HG03460 (cell line): ENCODE measurements around the gene RNASE4.
"Not testable (repeated sequence)": the region's sequence is repeated elsewhere in the genome, so short reads cannot be mapped to it uniquely, and the experiment has no call there.

Experiments used
- ATAC-seq: cut with Tn5 transposase; IDR thresholded peaks from one replicate; pipeline ENCODE4 v1.9.1; 2021; ENCODE audit not compliant: unreplicated experiment

RNASE4 gene

DNA sequence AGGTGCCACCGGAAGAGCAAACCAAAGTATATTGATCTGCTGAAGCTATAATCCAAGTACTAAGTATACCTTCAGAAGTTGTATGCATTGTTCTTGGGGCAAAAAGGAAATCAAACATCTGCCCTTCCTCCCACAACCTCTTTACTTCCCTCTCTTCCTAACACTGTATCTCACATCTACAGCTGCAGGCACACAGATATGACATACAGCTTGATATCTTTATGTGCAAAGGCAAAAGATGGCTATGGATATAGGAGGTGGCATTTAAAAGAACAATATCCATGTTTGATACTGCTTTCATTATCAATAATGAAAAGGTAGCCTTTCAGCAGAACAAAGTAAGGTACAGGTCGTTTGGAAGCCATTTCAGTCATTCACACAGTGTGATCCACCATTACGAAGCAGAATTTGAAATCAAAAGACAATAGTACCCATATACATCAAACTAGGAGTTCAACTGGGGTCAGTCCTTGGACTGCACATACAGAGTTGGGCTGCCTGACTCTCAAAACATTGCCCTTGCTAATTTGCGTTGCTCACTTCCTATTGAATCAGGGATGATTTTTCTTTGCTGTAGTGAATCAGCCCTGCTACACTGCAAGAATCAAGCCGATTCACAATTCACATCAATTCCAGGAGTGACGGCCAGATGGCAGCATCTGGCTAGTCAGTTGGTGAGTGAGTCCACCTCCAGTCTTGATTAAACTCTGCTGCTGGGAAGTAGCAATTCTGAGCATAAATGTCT lies 13.1 kb downstream of the RNASE4 start:
- ATAC-seq, result no peak

DNA sequence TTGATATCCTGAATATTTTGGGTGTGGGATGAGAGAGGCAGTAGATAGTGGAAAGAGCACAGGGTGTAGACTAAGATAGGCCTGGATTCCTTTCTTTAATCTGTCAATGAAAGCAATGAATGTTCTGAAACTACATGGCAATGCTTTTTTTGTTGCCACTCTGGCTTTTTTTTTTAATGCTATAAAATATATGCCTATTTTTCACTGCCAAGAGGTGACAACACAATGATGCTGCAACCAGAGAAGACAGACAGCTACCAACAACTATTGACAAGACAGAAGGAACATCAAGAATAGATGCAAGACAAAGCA lies 13.6 kb downstream of the RNASE4 start:
- ATAC-seq, result no peak

DNA sequence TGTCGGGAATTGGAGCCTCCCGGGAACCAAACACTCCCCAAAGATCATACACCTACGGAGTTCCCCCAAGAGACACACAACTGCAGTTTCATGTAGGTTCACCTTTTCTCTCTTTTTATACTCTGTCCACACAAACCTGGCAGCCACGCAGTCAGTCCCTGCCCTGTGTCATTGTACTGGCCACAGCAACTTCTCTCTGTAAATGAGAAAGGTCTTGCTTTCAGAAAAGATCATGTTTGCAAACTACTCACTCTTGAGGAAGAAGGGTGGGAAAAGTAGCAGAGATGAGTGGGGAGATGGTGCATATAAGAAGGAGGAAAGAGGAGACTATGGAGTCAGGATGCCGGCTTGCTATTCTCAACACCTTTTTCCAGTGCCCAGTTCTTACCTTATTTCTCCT lies 14.6 kb downstream of the RNASE4 start:
- no peak for ATAC-seq

DNA sequence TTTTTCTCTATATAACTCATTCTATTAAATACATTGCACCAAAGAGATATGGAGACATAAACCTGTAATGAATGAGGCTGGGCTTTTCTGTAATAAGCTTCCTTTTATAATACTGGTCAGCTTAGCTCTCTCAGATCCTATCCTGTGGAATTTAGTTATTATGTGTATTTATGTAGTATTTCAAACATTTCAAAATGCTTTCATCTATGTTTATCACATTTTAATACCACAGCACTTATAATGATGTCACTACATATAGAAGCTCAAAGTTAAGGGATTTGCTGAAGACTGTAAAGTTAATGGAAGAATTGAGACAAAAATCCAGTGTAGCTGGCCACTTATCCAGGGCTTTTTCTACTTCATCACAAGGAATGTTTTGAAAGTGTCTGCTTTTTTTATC lies 15.6 kb downstream of the RNASE4 start:
- no peak for ATAC-seq

DNA sequence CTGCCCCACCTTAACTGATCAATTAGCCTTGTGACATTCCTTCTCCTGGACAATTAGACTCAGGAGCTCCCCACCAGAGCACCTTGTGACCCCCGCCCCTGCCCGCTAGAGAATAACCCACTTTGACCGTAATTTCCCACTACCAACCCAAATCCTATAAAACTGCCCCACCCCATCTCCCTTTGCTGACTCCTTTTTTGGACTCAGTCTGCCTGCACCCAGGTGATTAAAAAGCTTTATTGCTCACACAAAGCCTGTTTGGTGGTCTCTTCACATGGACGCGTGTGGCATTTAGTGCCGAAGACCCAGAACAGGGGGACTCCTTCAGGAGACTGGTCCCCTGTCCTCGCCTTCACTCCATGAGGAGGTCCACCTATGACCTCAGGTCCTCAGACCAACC lies 16.6 kb downstream of the RNASE4 start:
- not testable (repeated sequence) for ATAC-seq

DNA sequence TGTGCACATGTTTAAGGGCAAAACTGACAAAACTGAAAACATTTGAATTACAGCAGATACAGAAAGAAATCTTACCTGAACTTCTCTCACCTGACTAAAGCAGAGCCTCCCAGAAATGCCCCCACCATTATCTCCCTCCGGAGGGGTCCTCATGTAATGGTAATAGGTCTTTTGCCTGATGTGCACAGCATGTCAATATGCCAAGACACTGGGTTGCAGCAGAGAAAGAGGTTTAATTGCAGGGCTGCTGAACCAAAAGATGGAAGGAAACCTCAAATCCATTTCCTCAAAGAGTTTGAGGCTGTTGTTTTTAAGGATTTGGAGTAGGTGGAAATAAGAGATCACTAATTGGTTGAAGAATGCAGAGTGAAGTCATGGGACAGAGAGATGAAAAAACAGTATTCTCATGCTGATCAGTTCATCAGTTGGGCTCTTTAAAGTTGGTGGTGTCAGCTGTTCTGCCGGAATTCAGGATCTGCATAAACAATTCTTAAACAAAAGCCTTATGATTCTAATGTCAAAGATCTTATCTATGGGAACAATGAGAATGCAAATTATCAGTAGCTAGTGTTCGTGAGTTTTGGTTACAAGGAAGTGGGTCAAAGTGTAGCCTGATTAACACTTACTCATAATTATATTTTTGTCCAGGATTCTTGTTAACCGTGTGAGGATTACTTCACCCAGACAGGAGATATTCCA lies 22.4 kb downstream of the RNASE4 start:
- no peak for ATAC-seq

DNA sequence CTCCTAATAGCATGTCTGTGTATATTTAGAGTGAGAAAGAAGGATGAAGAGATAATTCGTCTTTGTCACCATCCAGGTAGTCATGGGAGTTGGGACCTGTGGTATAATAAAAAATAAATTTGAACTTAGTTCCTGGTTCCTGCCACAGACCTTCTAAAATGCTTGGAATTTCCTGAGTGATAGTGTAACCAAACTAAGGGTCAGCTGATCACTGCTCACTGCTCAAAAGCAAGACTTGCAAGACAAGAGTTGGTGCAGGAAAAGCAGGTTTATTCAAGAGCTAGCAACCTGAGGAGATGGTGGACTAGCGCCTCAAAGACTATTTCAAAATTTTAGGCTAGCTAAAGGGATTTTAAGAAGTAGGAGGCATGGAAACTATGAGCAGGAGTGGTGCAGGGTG lies 23.3 kb downstream of the RNASE4 start:
- no peak for ATAC-seq

DNA sequence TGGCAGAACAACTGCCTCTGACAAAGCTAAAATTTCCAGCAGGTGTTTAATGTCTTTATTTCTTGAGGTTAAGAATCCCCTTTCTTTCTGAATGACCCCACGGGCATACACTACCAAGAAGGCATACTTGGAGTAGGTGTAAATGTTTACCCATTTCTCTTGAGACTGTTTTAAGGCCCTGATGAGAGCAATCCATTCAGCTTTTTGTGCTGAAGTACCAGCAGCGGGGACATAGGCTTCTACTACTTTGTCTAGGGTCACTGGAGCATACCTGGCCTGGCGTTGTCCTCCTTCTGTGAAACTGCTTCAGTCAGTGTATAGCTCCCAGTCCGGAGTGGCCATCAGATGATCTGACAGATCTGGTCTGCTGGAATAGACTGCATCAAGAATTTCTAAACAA lies 26.9 kb downstream of the RNASE4 start:
- ATAC-seq, result no peak

DNA sequence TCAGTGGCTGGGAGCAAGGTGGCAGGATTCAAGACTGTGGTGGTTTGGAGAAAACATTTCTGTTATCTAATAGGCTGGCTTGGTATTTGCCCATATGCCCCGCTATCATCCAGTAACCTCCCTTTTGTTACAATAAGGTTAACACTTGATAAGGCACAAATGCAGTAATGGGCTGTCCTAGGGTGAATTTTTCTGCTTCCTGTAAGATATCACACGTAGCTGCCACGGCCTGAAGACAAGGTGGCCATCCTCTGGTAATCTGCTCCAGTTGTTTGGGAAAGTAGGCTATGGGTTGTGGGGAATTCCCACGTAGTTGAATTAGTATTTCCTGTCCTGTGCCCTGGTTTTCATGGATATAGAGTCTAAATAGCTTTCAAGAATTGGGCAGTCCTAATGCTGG lies 27.3 kb downstream of the RNASE4 start:
- ATAC-seq, result no peak

DNA sequence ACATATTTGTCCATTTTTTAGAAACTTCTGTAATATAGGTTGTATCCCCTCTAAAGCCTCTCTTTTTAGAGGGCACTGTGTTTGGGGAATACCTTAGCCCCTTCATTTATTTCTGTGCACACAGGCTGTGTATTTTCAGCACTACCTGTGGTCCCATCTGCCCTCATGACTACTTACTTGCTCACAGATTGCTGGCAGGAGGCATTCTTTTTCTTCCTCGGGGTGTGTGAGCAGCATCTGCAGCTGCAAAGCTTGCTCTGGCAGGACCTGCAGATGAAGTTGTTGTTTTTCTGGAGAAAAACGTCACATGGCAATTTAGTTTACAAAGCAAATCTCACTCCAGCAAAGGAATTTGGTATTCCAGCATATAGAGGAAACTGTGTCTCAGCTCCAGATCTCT lies 28.5 kb downstream of the RNASE4 start:
- ATAC-seq, result no peak

DNA sequence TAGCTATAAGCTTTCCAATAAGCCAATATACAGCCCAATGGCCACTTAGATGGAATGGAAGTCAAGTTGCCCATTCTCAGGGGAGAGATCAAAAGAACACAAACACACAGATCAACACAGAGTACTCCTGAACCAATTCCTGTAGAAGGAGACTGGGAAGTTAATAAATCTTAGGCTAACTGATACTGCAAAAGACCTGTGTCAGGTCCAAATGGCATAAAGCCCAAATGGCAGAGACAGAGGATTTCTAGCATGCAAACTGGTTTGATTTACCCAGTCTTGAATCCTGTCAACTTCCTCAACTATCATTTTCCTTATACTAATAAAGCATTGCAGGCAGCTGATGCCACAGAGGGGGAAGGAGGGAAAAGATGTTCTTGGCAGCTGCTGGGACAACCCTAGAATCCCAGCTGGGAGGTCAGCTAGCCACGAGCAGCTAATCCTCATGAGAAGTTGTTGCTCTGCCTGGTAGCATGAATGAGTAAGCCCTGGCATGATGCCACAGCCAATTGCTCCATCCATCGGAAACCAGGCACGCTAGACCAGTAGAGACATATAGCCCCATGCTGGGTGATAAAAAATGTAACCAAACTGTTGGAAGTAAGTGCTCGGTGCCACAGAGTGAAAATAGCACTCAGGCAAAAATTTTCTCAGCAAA lies 30.4 kb downstream of the RNASE4 start:
- ATAC-seq, result no peak

DNA sequence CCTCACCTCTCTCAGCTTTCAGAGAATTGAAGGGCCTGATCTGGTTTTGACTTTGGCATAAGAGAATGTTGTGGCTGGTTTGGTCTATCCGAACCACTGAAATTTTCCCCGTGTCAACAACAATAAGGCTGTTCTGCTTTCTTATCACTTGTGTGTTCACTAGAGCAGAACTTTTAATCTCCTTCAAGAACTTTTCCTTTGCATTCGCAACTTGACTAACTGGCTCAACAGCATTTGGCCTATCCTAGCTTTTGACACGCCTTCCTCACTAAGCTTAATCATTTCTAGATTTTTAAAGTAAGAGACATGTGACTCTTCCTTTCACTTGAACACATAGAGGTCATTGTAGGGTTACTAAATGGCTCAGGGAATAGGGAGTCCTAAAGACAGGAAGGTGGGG lies 35.4 kb downstream of the RNASE4 start:
- ATAC-seq, result no peak

DNA sequence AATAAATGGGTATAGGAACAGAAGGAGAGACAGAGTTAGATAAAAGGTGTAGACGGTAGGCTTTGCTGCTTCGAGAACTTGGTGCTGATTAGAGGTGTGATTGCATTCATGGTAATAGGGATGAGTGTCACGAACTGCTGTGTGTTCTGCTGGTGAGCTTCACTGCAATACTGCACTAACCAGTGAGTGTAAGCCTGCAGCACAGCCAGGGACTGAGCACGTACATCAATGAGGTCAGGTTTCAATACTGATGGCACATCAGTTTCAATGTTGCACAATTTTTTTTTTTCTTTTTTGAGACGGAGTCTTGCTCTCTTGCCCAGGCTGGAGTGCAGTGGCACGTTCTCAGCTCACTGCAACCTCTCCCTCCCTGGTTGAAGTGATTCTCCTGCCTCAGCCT lies 36.4 kb downstream of the RNASE4 start:
- ATAC-seq, result no peak

DNA sequence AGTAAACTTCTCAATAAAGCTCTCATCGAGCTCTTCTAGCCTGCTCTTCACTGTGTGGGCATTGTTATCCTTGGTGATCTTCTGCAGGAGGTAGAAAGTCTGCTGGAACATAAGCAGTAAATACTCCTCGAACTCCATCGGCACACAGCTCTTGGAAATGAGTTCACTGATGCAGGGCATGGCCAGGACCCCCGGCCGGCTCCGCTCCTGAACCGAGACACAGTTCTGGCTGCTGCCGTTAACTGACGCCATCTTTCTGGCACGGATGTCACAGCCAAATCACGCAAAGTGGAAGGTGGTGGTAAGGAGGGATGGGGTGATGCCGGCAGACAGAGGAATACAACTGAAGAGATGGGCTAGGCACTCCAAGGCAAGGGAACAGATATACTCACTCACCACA lies 37.7 kb downstream of the RNASE4 start:
- no peak for ATAC-seq

DNA sequence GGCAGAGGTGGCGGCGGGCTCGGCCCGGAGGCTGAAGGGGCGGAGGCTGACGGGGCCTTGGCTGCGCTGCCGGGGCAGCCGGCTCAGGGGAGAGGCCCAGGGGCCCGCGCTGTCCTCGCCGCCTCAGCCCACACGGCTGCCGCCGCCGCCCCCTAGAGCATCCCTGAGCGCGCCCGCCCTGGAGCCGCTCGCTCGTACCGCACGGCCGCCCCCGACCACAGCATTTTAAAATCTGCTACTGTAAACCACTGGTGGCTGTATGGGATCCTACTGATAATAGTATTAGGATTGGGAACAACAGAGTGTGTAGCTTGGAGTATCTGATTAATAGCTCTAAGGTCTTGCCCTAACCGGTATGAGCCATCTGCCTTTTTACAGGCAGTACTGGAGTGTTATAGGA lies 39.1 kb downstream of the RNASE4 start:
- no peak for ATAC-seq

DNA sequence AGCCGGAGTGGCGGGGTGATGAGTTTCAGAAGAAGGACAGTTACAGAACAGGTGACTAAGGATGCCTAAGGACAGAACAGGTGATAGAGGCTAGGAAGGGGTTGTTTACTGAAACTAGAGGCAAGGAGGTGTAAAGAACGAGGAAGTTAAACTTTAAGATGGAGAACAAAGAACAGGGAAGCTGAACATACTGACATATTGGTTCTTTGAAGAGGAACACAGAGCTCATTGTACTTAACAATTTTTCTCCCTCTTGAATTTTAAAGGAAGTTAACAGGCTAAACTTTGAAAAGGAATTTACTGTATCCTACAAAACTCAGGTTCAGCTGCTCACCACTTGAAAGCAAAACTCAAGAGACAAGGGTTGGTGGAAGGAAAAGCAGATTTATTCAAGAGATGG lies 41.8 kb downstream of the RNASE4 start:
- ATAC-seq, result not testable (repeated sequence)

DNA sequence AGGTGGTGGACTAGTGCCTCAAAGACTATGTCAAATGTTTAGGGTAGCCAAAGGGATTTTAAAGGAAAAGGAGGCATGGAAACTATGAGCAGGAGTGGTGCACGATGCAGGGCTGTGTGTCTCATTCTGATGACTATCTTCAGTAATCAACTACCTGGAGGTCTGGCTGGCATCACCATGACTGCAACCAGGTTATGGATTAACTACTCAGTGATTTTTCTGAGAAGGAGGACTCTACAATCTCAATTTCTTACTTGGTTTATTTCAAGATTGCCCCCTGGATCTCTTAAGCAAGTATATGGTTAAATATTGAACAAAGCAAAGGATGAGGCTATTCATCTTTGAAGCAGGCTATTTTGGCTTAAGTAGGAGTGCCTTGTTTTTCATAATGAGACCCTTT lies 42.2 kb downstream of the RNASE4 start:
- no peak for ATAC-seq

DNA sequence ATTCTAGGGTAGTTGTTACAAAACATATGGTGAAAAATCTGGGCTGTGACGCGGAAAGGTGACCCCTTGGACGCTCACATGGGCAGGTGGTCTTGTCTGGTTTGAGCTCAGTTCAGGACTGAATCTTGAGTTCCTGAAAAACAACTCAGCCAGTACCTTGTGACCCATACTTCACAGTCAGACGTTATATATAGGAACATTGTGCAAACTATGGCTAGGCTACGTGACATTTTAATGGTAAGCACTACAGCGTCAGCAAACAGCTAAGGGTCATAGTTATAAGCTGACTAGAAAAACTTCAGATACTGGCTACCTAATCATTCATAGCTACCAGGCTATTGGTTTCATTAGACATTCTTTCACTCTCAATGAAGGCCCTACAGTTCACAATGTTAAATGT lies 46.5 kb downstream of the RNASE4 start:
- ATAC-seq, result no peak

DNA sequence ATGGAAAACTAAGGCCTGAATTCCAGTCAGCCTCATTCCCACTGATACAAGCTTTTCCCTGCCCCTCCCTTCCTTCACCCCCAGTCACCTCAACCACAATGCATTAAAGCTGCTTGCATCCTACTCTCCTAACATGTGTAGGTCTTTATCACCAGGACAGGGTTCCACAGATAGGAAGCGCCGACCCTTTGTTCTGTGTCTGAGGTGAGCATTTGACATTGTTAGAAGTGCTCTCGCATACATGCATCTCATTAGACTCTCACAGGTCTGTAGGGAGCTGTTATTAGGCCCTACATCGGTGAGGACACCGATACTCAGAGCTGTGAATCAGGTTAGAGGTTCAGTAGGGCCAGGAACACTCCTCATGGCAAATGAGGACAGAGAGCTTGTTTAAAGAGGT lies 48.1 kb downstream of the RNASE4 start:
- ATAC-seq, result no peak

DNA sequence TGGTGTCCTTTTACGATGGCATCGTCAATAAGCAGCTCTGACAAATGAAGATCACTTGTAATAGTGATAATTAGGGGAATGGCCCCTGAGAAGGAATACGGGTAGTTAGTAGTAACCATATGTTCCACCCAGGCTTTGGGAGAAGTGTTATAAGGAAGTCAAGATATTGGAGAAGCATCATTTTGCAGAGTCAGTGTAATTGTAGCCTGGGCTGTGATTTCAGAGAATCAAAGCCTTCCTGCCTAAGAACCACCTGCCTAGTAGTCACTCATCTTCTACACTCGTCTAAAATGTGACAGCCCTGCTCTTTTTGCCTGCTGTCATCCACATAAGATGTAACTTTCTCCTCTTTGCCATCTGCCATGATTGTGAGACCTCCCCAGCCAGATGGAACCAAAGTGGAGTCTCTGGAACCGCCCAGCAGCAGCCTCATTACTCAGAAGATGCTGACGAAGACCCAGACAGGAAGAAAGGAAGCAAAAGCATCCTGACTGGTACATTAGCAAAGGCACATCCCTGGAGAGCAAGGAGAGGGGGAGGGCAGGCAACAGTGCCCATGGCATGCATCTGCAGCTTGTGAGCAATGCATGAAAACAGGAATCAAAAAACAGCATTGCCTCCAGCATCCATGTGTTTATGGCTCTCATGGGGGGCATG lies 48.7 kb downstream of the RNASE4 start:
- ATAC-seq, result no peak

DNA sequence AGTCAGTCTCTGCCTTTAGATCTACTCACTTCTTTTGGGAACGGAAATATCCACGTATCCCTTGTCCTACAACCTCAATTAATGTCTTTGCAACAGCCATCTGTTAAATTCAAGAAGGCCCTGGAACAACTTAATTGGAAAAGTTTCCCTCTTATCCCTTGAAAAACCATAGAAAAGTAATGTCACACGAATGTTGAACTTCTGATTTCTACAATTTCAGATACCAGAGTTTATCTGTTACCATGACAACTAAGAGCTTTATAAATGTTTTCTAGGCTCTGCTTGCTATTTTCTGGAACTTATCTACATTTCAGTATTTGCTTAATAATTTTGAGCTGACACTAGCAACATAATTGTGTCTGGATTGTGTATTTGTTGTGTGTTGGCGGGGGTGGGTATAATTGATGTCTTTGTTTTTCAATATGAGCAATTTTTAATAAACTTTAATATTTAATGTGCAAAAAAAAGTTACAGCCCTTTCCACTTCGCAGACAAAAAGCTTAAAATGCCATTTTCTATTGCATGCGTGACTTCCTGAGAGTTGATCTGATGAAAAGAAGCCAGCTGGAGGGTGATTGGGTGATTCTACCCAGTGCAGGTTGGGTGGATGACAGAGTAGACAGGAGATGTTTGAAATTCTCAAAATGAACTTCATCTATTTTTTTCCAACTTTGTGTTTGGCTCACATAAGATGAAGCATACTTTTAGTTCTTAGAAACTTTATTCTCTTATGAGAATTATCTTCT lies 49.5 kb downstream of the RNASE4 start:
- ATAC-seq, result no peak
